T-helper 9 cell (primary cell): ENCODE results near the gene RPTOR.

Source experiments
- DNase-seq: peaks from one replicate; pipeline ENCODE4 v3.0.0-alpha.2; 2020

RPTOR gene

GRCh38 chr17:80887639-80888175, 343.1 kb downstream of the RPTOR start:
- no peak for DNase-seq

DNA sequence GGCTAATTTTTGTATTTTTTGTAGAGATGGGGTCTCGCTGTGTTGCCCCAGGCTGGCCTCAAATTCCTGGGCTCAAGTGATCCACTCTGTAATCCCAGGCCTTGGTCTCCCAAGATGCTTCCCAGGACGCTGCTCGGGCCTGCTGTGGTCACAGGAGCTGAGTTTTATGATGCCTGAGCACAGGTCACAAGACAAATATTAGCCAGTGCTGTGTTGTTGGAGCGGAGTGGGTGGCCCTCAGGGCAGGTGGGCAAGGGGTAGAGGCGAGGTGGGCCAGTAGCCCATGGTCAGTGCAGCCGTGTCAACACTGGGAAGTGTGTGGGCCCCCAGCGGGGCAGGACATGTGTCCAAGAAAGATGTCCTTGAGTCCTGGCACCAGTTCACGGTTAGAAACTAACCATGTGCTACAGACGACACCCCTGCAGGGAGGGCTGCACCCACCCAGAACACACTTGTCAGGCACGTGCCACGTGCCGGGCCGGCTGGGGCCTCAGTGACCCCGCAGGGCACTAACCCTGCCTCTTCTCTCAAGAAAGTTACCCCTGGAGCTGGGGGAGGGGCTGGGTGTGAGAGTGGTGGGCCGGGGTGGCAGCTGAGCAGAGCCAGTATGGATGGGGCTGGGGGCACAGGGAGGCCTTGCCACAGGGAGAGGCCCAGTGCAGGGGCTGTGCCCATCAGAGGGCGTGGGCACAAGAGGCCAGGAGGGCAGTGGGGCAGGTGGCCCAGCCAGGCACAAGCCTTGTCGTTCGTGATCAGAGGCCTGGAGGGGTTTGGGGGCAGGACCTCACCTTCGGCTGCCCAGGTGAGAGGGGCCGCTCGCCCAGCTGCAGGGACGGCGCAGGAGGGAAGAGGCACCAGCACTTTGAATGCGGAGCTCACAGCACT, 343.9 kb downstream of the RPTOR start:
- DNase-seq: no peak

DNA sequence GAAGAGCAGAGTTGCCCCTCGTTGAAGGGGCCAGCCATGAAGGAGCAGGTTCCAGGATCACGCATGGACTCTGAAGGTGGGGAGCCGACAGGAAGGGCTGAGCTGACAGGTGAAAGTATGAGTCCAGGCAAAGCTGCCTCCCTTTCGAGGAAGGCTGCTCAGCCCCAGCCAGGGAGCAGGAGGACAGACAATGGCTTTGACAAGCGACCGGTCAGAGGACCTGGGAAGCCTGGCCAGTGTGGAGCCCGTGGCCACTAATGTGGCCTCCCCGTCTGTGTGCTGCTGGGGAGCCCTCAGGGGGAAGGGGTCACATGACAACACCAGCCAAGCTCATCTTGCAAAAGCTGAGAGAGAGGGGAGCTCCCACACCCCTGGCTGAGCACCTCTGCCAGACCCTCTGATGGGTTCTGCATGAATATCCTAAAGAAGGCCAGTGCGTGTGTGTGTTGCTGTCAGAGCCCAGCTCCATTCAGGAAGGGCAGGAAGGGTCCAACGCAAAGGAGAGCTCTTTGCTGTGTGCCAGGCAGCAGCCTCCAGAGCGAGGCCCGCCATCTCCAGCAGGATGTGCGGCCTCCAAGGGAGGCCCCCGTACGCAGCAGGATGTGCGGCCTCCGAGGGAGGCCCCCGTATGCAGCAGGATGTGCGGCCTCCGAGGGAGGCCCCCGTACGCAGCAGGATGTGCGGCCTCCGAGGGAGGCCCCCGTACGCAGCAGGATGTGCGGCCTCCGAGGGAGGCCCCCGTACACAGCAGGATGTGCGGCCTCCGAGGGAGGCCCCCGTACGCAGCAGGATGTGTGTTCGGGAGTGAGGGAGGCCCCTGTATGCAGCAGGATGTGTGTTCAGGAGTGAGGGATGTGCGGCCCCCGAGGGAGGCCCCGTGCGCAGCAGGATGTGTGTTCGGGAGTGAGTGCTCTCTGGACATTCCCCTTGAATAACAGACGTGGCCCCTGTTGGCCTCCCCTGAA, 344.9 kb downstream of the RPTOR start:
- no peak for DNase-seq

DNA sequence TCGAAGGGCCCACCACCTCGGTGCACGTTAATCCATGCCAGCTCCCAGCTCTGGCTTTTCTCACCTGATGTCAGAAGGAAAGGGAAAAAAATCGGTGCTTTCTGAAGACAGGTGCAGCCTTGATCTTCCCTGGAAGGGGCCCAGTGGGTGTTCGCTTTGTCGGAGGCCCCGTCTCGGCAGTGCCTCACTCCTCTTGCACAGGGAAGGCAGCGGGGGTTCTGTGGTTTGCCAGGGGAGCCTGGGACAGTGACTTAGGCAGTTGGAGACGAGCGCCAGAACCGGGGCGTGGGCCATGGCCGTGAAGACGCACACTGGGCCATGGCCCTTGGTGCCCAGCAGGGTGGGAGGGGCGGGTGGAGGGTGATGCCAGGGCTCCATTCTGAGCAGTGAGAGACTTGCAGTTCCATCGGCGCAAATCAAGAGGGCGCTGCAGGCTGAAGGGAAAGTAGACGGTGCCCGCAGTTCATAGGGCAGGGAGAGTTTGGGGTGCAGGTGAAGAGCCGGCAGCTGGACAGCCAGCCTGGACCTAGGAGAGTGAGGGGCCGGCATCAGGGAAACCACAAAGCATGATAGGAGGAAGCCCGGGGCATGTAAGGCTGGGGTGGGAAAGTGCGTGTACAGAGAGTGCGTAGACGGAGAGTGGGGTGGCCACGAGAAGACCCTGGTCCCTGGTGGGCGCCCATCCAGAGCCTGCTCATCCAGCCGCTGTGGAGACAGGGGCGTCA, 345.7 kb downstream of the RPTOR start:
- no peak for DNase-seq

DNA sequence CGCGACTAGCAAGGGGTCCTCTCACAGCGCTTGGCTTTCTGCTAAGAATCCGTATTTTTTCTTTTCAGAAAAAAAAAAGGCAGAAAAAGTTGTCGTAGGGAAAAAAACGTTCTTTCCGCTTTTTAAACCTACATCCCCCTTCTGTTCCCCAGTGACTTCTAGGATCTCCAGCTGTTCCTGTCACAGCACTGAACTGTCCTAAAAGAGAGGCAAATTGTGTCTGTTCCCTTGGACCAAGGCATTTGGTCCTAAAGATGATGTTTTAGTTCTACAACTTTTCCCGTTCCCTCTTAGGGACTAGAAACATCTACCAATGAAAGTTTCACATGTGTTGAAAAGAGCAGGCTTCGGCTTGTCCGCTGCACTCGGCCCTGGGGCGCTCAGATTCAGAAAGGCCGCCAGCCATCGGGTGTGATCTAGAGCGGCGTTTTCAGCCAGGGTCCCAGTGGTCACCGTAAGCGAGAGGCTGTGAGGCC, 346.3 kb downstream of the RPTOR start:
- DNase-seq: no peak

DNA sequence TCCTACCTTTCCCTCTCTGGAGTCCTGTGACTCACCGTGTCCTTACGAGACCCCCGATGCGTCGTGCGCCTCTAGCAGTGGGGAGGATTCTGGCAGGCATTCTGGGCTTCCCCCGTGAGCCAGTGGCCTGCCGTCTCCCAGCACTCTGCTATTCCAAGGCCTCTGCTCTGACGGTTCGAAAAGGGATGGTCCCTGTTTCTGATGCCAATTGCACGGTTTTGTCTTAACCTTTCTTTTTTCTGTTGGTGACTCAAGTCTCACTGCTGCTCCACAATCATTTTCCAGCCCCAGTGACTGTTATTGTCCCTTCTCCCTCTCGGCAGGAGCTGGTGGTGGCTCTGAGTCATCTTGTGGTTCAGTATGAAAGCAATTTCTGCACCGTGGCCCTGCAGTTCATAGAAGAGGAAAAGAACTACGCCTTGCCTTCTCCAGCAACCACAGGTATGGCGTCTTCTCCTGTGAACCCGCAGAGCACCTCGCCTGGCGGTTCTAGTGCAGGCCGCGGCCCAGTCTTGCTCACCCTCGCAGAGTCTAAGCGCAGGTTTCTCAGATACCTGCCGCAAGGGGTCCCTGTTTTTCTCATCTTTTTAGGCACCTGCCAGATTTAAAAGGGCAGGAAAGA, 346.9 kb downstream of the RPTOR start:
- DNase-seq: peak; percentile 63

- peak; percentile 77 for DNase-seq
Observed at GRCh38 chr17:80892019-80892855, 347.6 kb downstream of the RPTOR start.

- peak; percentile 40 for DNase-seq
Observed at GRCh38 chr17:80892900-80893603, 348.4 kb downstream of the RPTOR start.

GRCh38 chr17:80893604-80894438, 349.2 kb downstream of the RPTOR start:
- no peak for DNase-seq

GRCh38 chr17:80894439-80894721, 349.7 kb downstream of the RPTOR start:
- no peak for DNase-seq

DNA sequence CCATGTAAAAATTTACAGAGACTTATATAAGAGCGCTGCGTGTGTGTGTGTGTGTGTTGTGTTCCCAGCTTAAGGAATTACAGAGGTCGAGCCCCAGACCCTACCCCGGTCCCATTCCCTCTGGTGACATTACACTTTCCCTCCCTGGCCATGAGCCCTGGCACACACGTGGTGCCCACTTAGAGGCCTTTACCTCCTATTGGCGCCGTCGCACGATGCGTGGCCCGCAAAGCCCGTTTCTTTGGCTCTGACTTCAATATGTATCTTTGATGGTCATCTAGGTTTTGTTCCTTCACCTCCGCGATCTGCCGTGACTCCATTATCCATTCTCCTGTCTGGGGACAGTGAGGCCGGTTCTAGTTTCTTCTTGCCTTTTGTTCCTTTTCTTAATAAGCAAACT, 350.1 kb downstream of the RPTOR start:
- DNase-seq: no peak

DNA sequence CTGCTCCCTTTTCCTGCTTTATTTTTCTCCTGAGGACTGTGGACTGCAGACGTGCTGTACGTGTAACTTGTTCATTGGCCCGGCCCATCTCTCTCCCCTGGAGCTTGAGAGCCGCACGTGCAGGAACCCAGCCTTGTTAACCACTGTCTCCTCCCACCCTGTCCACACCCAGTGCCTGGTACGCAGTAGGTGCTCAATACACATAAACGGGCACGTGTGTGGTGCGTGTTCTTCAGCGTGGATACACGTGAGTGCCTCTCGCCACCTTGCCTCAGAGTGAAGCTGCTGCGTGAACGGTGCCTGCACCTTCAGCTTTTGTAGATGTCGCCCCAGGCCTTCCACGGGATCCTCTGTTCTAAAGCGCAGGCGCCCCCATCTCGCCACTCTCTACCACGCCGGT, 350.7 kb downstream of the RPTOR start:
- DNase-seq: no peak

- DNase-seq: no peak
Observed at GRCh38 chr17:80898716-80899115, 354.1 kb downstream of the RPTOR start.

- peak; percentile 77 for DNase-seq
Observed at GRCh38 chr17:80899402-80900268, 355.0 kb downstream of the RPTOR start.

GRCh38 chr17:80901319-80901718, 356.7 kb downstream of the RPTOR start:
- DNase-seq: no peak

DNA sequence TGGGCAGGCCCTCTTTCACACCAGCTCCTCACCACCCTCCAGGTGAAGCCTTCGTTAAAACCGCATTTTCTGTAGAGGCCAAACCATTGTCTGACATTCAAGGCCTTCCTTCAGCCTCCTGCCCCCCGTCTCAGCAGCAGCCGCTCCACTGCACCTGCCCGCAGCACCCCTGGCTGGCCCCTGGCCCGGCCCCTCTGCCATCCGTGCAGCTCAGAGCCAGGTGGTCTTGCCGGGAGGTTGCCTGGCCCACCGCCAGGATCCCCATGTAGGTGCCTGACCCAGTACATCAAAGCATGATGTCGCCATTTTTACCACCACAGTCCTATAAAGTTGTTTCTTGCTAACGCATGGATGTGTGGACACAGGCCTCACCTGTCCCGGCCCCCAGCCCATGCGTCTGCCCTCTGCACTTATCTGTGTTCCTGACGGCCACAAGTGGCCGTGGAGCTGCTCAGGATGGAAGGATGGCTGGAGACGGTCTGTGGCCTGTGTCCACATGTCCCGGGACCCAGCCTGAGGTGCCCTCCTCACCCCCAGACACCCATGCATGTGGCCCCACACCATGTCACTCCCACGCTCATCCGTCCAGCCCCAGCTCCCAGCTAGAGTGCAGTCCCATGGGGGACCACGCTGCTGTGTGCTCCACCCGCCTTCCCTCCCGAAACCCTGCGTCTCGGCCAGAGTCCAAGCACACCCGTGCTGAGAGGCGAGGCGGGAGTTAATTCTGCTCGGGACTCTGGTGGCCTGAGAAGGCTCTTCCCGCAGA, 357.7 kb downstream of the RPTOR start:
- DNase-seq: no peak

- DNase-seq: no peak
Observed at GRCh38 chr17:80902963-80903611, 358.4 kb downstream of the RPTOR start.
